Mucosa of stomach (tissue), 1 donor: ENCODE measurements around the gene NT5C3B.
"Not testable (repeated sequence)": the region's sequence is repeated elsewhere in the genome, so short reads cannot be mapped to it uniquely, and the experiment has no call there.

Experiments used
- H3K27me3 ChIP-seq: one replicate; pipeline ENCODE4 v1.7.0; 2013; ENCODE audit warnings: mild to moderate bottlenecking, low read length; ENCODE audit not compliant: control insufficient read depth, insufficient read depth
- H3K36me3 ChIP-seq: one replicate; pipeline ENCODE4 v1.7.0; 2013; ENCODE audit warnings: low read length; ENCODE audit not compliant: control insufficient read depth, insufficient read depth
- H3K4me1 ChIP-seq: one replicate; pipeline ENCODE4 v1.7.0; 2013; ENCODE audit warnings: mild to moderate bottlenecking, low read length; ENCODE audit not compliant: control insufficient read depth, insufficient read depth
- H3K4me3 ChIP-seq: one replicate; pipeline ENCODE4 v1.7.0; 2013; ENCODE audit warnings: low read length
- H3K9ac ChIP-seq: one replicate; pipeline ENCODE4 v1.7.0; 2013; ENCODE audit warnings: mild to moderate bottlenecking, low read length, moderate library complexity
- H3K9me3 ChIP-seq: one replicate; pipeline ENCODE4 v1.7.0; 2013; ENCODE audit warnings: mild to moderate bottlenecking, low read length, moderate library complexity; ENCODE audit not compliant: control insufficient read depth
- donor health status: Pancreatic carcinoma.

Gene NT5C3B

GRCh38 chr17:41836550-41837196 is 641 bp upstream of the NT5C3B start:
- Histone ChIP-seq H3K9me3 (no peaks in the 10 kb centered on the region), H3K4me1 (peaks cover 5% of the 10 kb centered on the region), H3K27me3 (no peaks in the 10 kb centered on the region), H3K36me3 (no peaks in the 10 kb centered on the region), H3K9ac (peak overlapping the region; percentile 39), H3K4me3 (no peak overlapping the region)

- Histone ChIP-seq H3K9me3 (no peaks in the 10 kb centered on the region), H3K36me3 (no peaks in the 10 kb centered on the region), H3K27me3 (no peaks in the 10 kb centered on the region), H3K4me3 (peak overlapping the region; percentile 25), H3K4me1 (peaks cover 5% of the 10 kb centered on the region), H3K9ac (peak overlapping the region; percentile 80)
Measured at GRCh38 chr17:41835214-41835799, 725 bp downstream of the NT5C3B start.

- not testable (repeated sequence) for H3K4me3 ChIP-seq, H3K9me3 ChIP-seq, H3K36me3 ChIP-seq, H3K27me3 ChIP-seq, H3K4me1 ChIP-seq, H3K9ac ChIP-seq
Measured at GRCh38 chr17:41829961-41830360, 6.1 kb downstream of the NT5C3B start.

- Histone ChIP-seq H3K36me3 (no peaks in the 10 kb centered on the region), H3K27me3 (no peaks in the 10 kb centered on the region)
Measured at GRCh38 chr17:41825175-41825845, 10.7 kb downstream of the NT5C3B start.

GRCh38 chr17:41824086-41824485 is 11.9 kb downstream of the NT5C3B start:
- no peaks in the 10 kb centered on the region for H3K36me3 ChIP-seq
- H3K4me1 ChIP-seq: no peaks in the 10 kb centered on the region

More at GRCh38 chr17:41825175-41825845, 10.7 kb downstream of the NT5C3B start:
- no peak overlapping the region for H3K9ac ChIP-seq
- no peaks in the 10 kb centered on the region for H3K9me3 ChIP-seq
- no peak overlapping the region for H3K4me3 ChIP-seq
- no peaks in the 10 kb centered on the region for H3K4me1 ChIP-seq

GRCh38 chr17:41823580-41823979 is 12.5 kb downstream of the NT5C3B start:
- H3K36me3 ChIP-seq: no peaks in the 10 kb centered on the region
- H3K9me3 ChIP-seq: no peaks in the 10 kb centered on the region
- no peaks in the 10 kb centered on the region for H3K4me1 ChIP-seq
- no peaks in the 10 kb centered on the region for H3K27me3 ChIP-seq
- no peak overlapping the region for H3K4me3 ChIP-seq
- H3K9ac ChIP-seq: no peak overlapping the region

More at GRCh38 chr17:41824086-41824485, 11.9 kb downstream of the NT5C3B start:
- Histone ChIP-seq H3K27me3 (no peaks in the 10 kb centered on the region), H3K9me3 (no peaks in the 10 kb centered on the region), H3K4me3 (no peak overlapping the region), H3K9ac (no peak overlapping the region)

- no peaks in the 10 kb centered on the region for H3K4me1 ChIP-seq
- H3K27me3 ChIP-seq: no peaks in the 10 kb centered on the region
- no peak overlapping the region for H3K4me3 ChIP-seq
- H3K9ac ChIP-seq: no peak overlapping the region
- no peaks in the 10 kb centered on the region for H3K9me3 ChIP-seq
- no peaks in the 10 kb centered on the region for H3K36me3 ChIP-seq
Measured at GRCh38 chr17:41823141-41823524, 12.9 kb downstream of the NT5C3B start.

GRCh38 chr17:41822216-41823140 is 13.6 kb downstream of the NT5C3B start:
- no peaks in the 10 kb centered on the region for H3K4me1 ChIP-seq
- H3K27me3 ChIP-seq: no peaks in the 10 kb centered on the region
- no peaks in the 10 kb centered on the region for H3K9me3 ChIP-seq
- H3K4me3 ChIP-seq: no peak overlapping the region
- no peak overlapping the region for H3K9ac ChIP-seq
- H3K36me3 ChIP-seq: no peaks in the 10 kb centered on the region

GRCh38 chr17:41821776-41822175 is 14.3 kb downstream of the NT5C3B start:
- H3K4me3 ChIP-seq: no peak overlapping the region
- no peaks in the 10 kb centered on the region for H3K4me1 ChIP-seq
- H3K27me3 ChIP-seq: no peaks in the 10 kb centered on the region
- no peaks in the 10 kb centered on the region for H3K9me3 ChIP-seq
- H3K9ac ChIP-seq: no peak overlapping the region
- no peaks in the 10 kb centered on the region for H3K36me3 ChIP-seq

- Histone ChIP-seq H3K27me3 (peaks cover under 1% of the 10 kb centered on the region), H3K4me1 (peaks cover 1% of the 10 kb centered on the region), H3K9ac (no peak overlapping the region), H3K9me3 (no peaks in the 10 kb centered on the region), H3K36me3 (no peaks in the 10 kb centered on the region), H3K4me3 (no peak overlapping the region)
Measured at GRCh38 chr17:41818024-41818423, 18.0 kb downstream of the NT5C3B start.

- Histone ChIP-seq H3K27me3 (peaks cover 12% of the 10 kb centered on the region), H3K4me1 (peaks cover 14% of the 10 kb centered on the region), H3K36me3 (no peaks in the 10 kb centered on the region), H3K9ac (no peak overlapping the region), H3K4me3 (no peak overlapping the region), H3K9me3 (no peaks in the 10 kb centered on the region)
Measured at GRCh38 chr17:41816637-41817320, 19.3 kb downstream of the NT5C3B start.
